HG02642 (cell line): ENCODE results near the gene ZBTB7B.
"Not testable (repeated sequence)": the region's sequence is repeated elsewhere in the genome, so short reads cannot be mapped to it uniquely, and the experiment has no call there.

Experiments used
- ATAC-seq: cut with Tn5 transposase; IDR thresholded peaks from one replicate; pipeline ENCODE4 v1.9.1; 2021; ENCODE audit warnings: mild to moderate bottlenecking; ENCODE audit not compliant: unreplicated experiment, poor library complexity

The ZBTB7B gene

GRCh38 chr1:154986736-154987135 lies 15.9 kb upstream of the ZBTB7B start:
- not testable (repeated sequence) for ATAC-seq

GRCh38 chr1:154987326-154987725 lies 15.3 kb upstream of the ZBTB7B start:
- no peak for ATAC-seq

GRCh38 chr1:154988058-154988954 lies 14.3 kb upstream of the ZBTB7B start:
- no peak for ATAC-seq

GRCh38 chr1:154989195-154989860 lies 13.3 kb upstream of the ZBTB7B start:
- no peak for ATAC-seq

GRCh38 chr1:154990276-154990675 lies 12.3 kb upstream of the ZBTB7B start:
- no peak for ATAC-seq

GRCh38 chr1:154992721-154993571 lies 9.7 kb upstream of the ZBTB7B start:
- no peak for ATAC-seq

- no peak for ATAC-seq
These were observed 8.9 kb upstream of the ZBTB7B start, which contains the start of gene LENEP for GRCh38 chr1:154993572-154994268. Gene LENEP, plus strand, starts transcription at chr1:154993586. Its CDS starts 22 bp downstream, at chr1:154993608.

GRCh38 chr1:154994269-154994587 lies 8.4 kb upstream of the ZBTB7B start:
- no peak for ATAC-seq

GRCh38 chr1:154994591-154994990 lies 8.0 kb upstream of the ZBTB7B start:
- no peak for ATAC-seq

GRCh38 chr1:154995301-154995983 lies 7.2 kb upstream of the ZBTB7B start:
- ATAC-seq, result not testable (repeated sequence)

- no peak for ATAC-seq
These were observed 5.5 kb upstream of the ZBTB7B start for GRCh38 chr1:154996966-154997701.

GRCh38 chr1:154998201-154998780 lies 4.3 kb upstream of the ZBTB7B start:
- ATAC-seq, result no peak

GRCh38 chr1:154998818-154999570 lies 3.6 kb upstream of the ZBTB7B start:
- ATAC-seq, result no peak

- no peak for ATAC-seq
These were observed 2.8 kb upstream of the ZBTB7B start for GRCh38 chr1:154999571-155000410.

GRCh38 chr1:155000411-155000725 lies 2.2 kb upstream of the ZBTB7B start:
- no peak for ATAC-seq

GRCh38 chr1:155000726-155001424 lies 1.7 kb upstream of the ZBTB7B start:
- ATAC-seq, result peak; percentile 43

- ATAC-seq, result no peak
These were observed 1.3 kb upstream of the ZBTB7B start for GRCh38 chr1:155001425-155001674.
